Measurements from ENCODE around the gene VSTM2A.

DNA sequence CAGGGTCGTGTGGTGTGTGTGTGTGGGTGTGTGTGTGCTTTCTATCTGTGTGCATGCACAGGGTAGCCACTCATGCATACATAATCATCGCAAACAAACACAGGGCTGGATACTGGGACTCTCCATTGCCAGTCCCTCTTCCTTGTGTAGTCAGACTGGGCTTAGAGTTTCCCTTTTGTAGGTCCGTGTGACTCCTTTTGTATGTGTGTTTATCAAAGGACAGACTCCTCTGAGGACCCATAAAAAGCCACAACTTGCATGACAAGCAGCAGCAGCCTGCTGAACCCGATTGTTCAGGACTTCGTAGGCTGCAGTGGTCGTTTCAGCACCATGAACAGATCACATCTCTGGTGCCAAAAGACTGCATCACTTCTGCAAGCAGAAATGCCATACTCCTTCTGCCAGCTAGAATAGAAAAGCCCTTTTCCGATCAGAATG is 895 bp downstream of the VSTM2A start:
- TF ChIP-seq POLR2AphosphoS5 (IDR thresholded peaks at IDR 0.05; ENCODE audit: low read depth, low read length) (no peak), POLR2A (IDR thresholded peaks at IDR 0.05; ENCODE audit: low read depth, low read length) (no peak), TAF1 (IDR thresholded peaks at IDR 0.05; ENCODE audit: borderline replicate concordance, low read depth, low read length) (no peak)
